Adrenal gland (tissue), 12 donors: Measurements from ENCODE around the gene MMRN1. TPM values are rescaled to one million over a fixed set of nuclear protein-coding genes. Genes with fewer than 3 reads are reported as not detected.

Experiments used
- DNase-seq, 7 donors: peaks; one replicate each; pipeline ENCODE4 v3.0.0-alpha.2; 2019 to 2020
- H3K27ac ChIP-seq, 5 donors: fragments of 200-600 bp; sonication (generic) in 4 of 5; 1 replicate in 3 of 5; 2 replicates in 2 of 5; pipeline versions ENCODE4 v1.5.1 to v1.8.0; 2016 to 2020; ENCODE audit warnings: mild to moderate bottlenecking in 1 of 5
- H3K27me3 ChIP-seq: fragments of 200-600 bp; 2 replicates; pipeline ENCODE4 v1.8.0; 2021
- H3K36me3 ChIP-seq, 2 donors: fragments of 200-600 bp; replicated peaks in 1 of 2; 1 replicate in 1 of 2; 2 replicates in 1 of 2; pipeline versions ENCODE4 v1.5.1 to v1.8.0; 2018 to 2022
- H3K4me1 ChIP-seq, 2 donors: fragments of 200-600 bp; replicated peaks in 1 of 2; 1 replicate in 1 of 2; 2 replicates in 1 of 2; pipeline versions ENCODE4 v1.5.1 to v1.8.0; 2018 to 2021
- H3K4me3 ChIP-seq, 4 donors: fragments of 200-600 bp; sonication (generic) in 3 of 4; one replicate each; pipeline ENCODE4 v1.5.1; 2016 to 2018
- H3K9me3 ChIP-seq, 3 donors: fragments of 200-600 bp; sonication (generic) in 1 of 3; replicated peaks in 1 of 3; 1 replicate in 2 of 3; 2 replicates in 1 of 3; pipeline versions ENCODE4 v1.5.1 to v1.8.0; 2016 to 2021
- POLR2A ChIP-seq, 2 donors: fragments of 450-650 bp; IDR thresholded peaks; one replicate each; pipeline ENCODE4 v1.6.1; 2017; ENCODE audit warnings: antibody characterized with exemption in 2 of 2, mild to moderate bottlenecking in 2 of 2, moderate library complexity in 1 of 2
- WGBS, 4 donors: extraction: QIAGEN DNeasy Blood & Tissue Kit in 2 of 4; methylation state at CpG; one replicate each; pipeline versions ENCODE4 v1.1.5 to v1.1.7; 2013 to 2017; 5-methylcytosine and 5-hydroxymethylcytosine counted together
- intact Hi-C, 2 donors: fragments of 100-400 bp; cut with DNase I; formaldehyde crosslinking; loops; one replicate each; pipeline versions ENCODE4 v1.14.1 to v1.15.0; 2022 to 2023
- polyA plus RNA-seq, 3 donors: library from polyadenylated mRNA; stranded (reverse); fragments of 200-250 nt in 2 of 3; fragments of 350-450 nt in 1 of 3; fragmentation: Illumina TruSeq in 1 of 3; extraction: RNeasy Lipid Tissue Mini Kit (QIAGEN cat#74804) in 1 of 3; gene quantifications; one replicate each; pipeline ENCODE4 v1.2.3, GENCODE V29; 2013 to 2014
- total RNA-seq, 9 donors: library from RNA; depleted of rRNA in 4 of 9; stranded (reverse); fragments of >200 nt in 4 of 9; fragments of 120-200 nt in 1 of 9; fragmentation: NEBNext Ultra II Directional in 1 of 9; extraction: Animal tissue kit (Norgen Biotek cat#: 25700) in 1 of 9; gene quantifications; one replicate each; pipeline versions ENCODE4 v1.1.0 to v1.2.4, GENCODE V29; 2013 to 2023
- TF ChIP-seq, protein P1 (sequence below), 6 experiments: fragments of 450-650 bp in 4 of 6; fragments of 200-600 bp in 2 of 6; sonication (generic) in 1 of 6; IDR thresholded peaks; 1 replicate in 5 of 6; 2 replicates in 1 of 6; pipeline versions ENCODE4 v1.5.1 to v1.8.0; 2016 to 2021; ENCODE audit warnings: antibody characterized with exemption in 6 of 6, mild to moderate bottlenecking in 2 of 6, moderate library complexity in 1 of 6
- donor health status: healthy with polysubstance abuse.
- donor health status: Bipolar disorder and iron deficiency.
- donor health status: DM: yes; HTN: yes; CAD: no.
- donor health status: DM: no; HTN: no; CAD: no.
- donor health status: DM: no; HTN: no; CAD: no.
- donor health status: DM: yes; HTN: yes; CAD: no.

Gene MMRN1
- total and polyA plus RNA-seq, 12 donors, result 1.4 to 31.2 (median 6.6) TPM

DNA sequence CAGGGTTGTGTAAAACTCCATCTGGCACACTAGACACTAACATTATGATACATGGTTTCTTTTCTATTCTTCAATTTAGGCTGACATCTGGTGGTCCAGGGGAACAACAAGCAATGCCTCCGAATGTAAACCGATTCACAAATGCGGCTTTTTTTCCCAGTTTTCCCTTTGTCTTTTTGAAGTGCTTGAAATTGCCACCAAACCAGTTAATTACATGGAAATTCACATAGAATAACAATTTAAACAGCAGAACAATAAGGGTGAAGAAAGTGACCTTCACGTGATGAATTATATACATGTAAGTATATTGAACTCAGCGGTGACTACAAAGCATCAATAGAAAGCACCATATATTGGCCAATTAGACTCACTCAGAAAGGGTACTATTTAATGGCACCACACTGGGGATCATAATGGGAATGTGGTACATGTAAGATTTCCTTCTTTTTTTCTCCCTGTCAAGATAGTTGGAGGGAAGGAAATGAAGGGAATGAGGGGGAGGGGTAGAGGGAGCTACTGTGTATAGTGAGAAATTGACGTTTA is 103.9 kb downstream of the MMRN1 start:
- intact Hi-C loops, result no loop called here
- WGBS, 4 donors, result 61 to 67% (median 66%) methylated on average over 6 of the region's 6 CpGs
- H3K27me3 ChIP-seq, result no peaks in the 10 kb centered on the region
- no peaks in the 10 kb centered on the region for H3K9me3 ChIP-seq
- TF ChIP-seq POLR2A (IDR thresholded peaks at IDR 0.05), result no peak
- TF ChIP-seq, protein P1, sequence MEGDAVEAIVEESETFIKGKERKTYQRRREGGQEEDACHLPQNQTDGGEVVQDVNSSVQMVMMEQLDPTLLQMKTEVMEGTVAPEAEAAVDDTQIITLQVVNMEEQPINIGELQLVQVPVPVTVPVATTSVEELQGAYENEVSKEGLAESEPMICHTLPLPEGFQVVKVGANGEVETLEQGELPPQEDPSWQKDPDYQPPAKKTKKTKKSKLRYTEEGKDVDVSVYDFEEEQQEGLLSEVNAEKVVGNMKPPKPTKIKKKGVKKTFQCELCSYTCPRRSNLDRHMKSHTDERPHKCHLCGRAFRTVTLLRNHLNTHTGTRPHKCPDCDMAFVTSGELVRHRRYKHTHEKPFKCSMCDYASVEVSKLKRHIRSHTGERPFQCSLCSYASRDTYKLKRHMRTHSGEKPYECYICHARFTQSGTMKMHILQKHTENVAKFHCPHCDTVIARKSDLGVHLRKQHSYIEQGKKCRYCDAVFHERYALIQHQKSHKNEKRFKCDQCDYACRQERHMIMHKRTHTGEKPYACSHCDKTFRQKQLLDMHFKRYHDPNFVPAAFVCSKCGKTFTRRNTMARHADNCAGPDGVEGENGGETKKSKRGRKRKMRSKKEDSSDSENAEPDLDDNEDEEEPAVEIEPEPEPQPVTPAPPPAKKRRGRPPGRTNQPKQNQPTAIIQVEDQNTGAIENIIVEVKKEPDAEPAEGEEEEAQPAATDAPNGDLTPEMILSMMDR (IDR thresholded peaks at IDR 0.05), result no peak
- no peak for DNase-seq
- H3K4me1 ChIP-seq, result no peaks in the 10 kb centered on the region
- H3K36me3 ChIP-seq, result no peaks in the 10 kb centered on the region
- H3K4me3 ChIP-seq, result no peak overlapping the region
- no peak overlapping the region for H3K27ac ChIP-seq

DNA sequence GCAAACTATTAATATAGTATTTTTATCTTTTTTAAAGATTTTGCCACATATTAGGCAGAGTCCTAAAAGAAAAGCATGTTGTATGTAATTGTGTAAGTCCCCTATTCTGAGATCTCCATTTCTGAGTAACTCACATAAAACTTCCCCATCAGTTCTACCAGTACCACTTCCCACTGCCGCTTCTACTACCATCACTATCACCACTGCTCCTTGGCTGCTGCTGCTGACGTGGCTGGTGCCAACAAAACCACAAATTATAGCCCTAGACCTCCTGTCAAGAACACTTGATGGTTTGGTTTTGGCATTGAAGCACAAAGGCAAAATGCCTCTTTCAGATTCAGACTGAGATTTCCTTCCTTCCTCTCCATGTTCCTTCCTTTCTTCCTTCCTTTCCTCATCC is 106.4 kb downstream of the MMRN1 start:
- TF ChIP-seq, protein P1 (IDR thresholded peaks at IDR 0.05), result no peak
- TF ChIP-seq POLR2A (IDR thresholded peaks at IDR 0.05), result no peak
- Histone ChIP-seq H3K4me3 (no peak overlapping the region), H3K36me3 (no peaks in the 10 kb centered on the region), H3K9me3 (no peaks in the 10 kb centered on the region), H3K4me1 (no peaks in the 10 kb centered on the region), H3K27me3 (no peaks in the 10 kb centered on the region), H3K27ac (no peak overlapping the region)
- WGBS, 4 donors, result 12 to 18% (median 15%) methylated on average over 2 of the region's 2 CpGs
- intact Hi-C loops, result no loop called here
- DNase-seq, result no peak

DNA sequence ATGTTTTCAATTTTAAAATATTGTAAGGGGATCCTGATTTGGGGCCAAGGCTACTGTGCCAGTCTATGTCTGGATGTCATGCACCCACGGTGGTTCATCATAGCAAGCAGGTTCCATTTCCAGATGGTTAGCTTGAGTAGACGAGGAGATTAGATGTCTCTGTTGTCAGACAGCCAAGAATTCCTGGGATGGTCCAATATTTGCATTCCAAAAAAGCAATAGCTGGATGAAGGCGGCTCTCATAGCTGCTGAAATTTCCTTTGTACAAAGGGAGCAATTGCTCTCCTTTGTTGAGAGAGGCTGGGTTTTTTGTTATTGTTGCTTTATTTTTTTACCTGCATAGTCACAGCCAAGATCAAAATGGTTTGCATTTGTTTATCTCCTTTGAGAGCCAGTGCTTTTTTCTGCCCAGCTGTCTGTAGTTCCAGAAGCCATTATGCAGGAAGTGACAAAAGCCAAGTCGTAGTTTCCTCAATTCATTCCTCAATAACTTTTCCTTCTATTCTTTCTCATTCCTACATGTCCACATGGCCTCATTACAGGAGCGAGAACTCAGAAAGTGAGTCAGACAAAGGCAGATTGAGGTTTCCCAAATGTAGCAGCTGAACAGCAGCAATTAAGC is 107.9 kb downstream of the MMRN1 start:
- H3K27me3 ChIP-seq, result no peaks in the 10 kb centered on the region
- intact Hi-C loops, result no loop called here
- H3K9me3 ChIP-seq, result no peaks in the 10 kb centered on the region
- H3K27ac ChIP-seq, result no peak overlapping the region
- no peaks in the 10 kb centered on the region for H3K4me1 ChIP-seq
- H3K4me3 ChIP-seq, result no peak overlapping the region
- TF ChIP-seq, protein P1 (IDR thresholded peaks at IDR 0.05), result no peak
- no peak for TF ChIP-seq POLR2A (IDR thresholded peaks at IDR 0.05)
- DNase-seq, result no peak
- H3K36me3 ChIP-seq, result no peaks in the 10 kb centered on the region
- WGBS, 4 donors, result 61 to 68% (median 65%) methylated on average over 5 of the region's 5 CpGs

Other genes with a start within 250 kb of the MMRN1 start
- gene SNCA, start 57.7 kb upstream of the MMRN1 start, total RNA-seq, result 10 to 100 TPM in 3 of 9 donors, 1 to 10 TPM in 5, not detected in 1; 1.5 to 28.6 (median 4.5) TPM
- gene SNCA, start 57.7 kb upstream of the MMRN1 start, polyA plus RNA-seq, result 1 to 10 TPM; 3.4 to 9.0 (median 5.4) TPM
- gene CCSER1, start 232.5 kb downstream of the MMRN1 start, total RNA-seq, result 10 to 100 TPM in 1 of 9 donors, 1 to 10 TPM in 4, under 1 TPM in 3, not detected in 1; 0.14 to 11.7 (median 2.5) TPM
- 1 to 10 TPM in 2 of 3 donors, under 1 TPM in 1; 0.24 to 3.6 (median 2.3) TPM for gene CCSER1, start 232.5 kb downstream of the MMRN1 start, polyA plus RNA-seq